Liver (tissue), 9 donors: ENCODE data around the gene HEPHL1. TPM values are rescaled to one million over a fixed set of nuclear protein-coding genes. Genes with fewer than 3 reads are reported as not detected.
A peak's percentile ranks its signal among the peaks of the same experiment; 100 is the strongest.

ENCODE experiments used
- DNase-seq: peaks from one replicate; pipeline ENCODE4 v3.0.0-alpha.2; 2017; ENCODE audit warnings: low spot score
- H3K27ac ChIP-seq, 2 donors: one replicate each; pipeline ENCODE4 v1.7.0; 2013; ENCODE audit warnings: inconsistent platforms in 2 of 2, low read length in 2 of 2, control low read depth in 1 of 2, low read depth in 1 of 2, mild to moderate bottlenecking in 1 of 2
- H3K27me3 ChIP-seq, 4 donors: one replicate each; pipeline versions ENCODE4 v1.6.1 to v1.7.0; 2013; ENCODE audit warnings: low read length in 3 of 4, inconsistent platforms in 1 of 4, mild to moderate bottlenecking in 1 of 4, moderate library complexity in 1 of 4; ENCODE audit not compliant: control insufficient read depth in 4 of 4, insufficient read depth in 4 of 4
- H3K36me3 ChIP-seq, 4 donors: one replicate each; pipeline versions ENCODE4 v1.6.1 to v1.7.0; 2013; ENCODE audit warnings: low read length in 3 of 4, mild to moderate bottlenecking in 3 of 4, low read depth in 1 of 4, moderate library complexity in 1 of 4; ENCODE audit not compliant: control insufficient read depth in 4 of 4, insufficient read depth in 3 of 4
- H3K4me1 ChIP-seq, 4 donors: one replicate each; pipeline versions ENCODE4 v1.6.1 to v1.7.0; 2013; ENCODE audit warnings: low read length in 3 of 4, mild to moderate bottlenecking in 3 of 4, moderate library complexity in 1 of 4; ENCODE audit not compliant: control insufficient read depth in 4 of 4, insufficient read depth in 4 of 4
- H3K4me3 ChIP-seq, 3 donors: one replicate each; pipeline versions ENCODE4 v1.6.1 to v1.7.0; 2013; ENCODE audit warnings: low read length in 3 of 3, control low read depth in 1 of 3, low read depth in 1 of 3, mild to moderate bottlenecking in 1 of 3
- H3K9ac ChIP-seq, 2 donors: one replicate each; pipeline ENCODE4 v1.7.0; 2013; ENCODE audit warnings: low read length in 2 of 2, mild to moderate bottlenecking in 2 of 2, moderate library complexity in 2 of 2, control low read depth in 1 of 2, low read depth in 1 of 2
- H3K9me3 ChIP-seq, 4 donors: one replicate each; pipeline versions ENCODE4 v1.6.1 to v1.7.0; 2013; ENCODE audit warnings: low read length in 3 of 4; ENCODE audit not compliant: control insufficient read depth in 4 of 4
- EGR1 ChIP-seq, 2 donors: IDR thresholded peaks; 2 replicates each; pipeline ENCODE4 v1.6.1; 2016 to 2018; ENCODE audit warnings: antibody characterized with exemption in 2 of 2, low read depth in 2 of 2
- FOXA1 ChIP-seq: IDR thresholded peaks from 2 replicates; pipeline ENCODE4 v1.6.1; 2016; ENCODE audit warnings: antibody characterized with exemption
- FOXA2 ChIP-seq: IDR thresholded peaks from 2 replicates; pipeline ENCODE4 v1.6.1; 2016; ENCODE audit warnings: antibody characterized with exemption
- GABPA ChIP-seq, 2 donors: IDR thresholded peaks in 1 of 2; conservative IDR thresholded peaks in 1 of 2; 2 replicates each; pipeline ENCODE4 v1.6.1; 2016; ENCODE audit warnings: antibody characterized with exemption in 2 of 2, mild to moderate bottlenecking in 1 of 2, moderate library complexity in 1 of 2
- HNF4A ChIP-seq, 2 donors: conservative IDR thresholded peaks; 2 replicates each; pipeline ENCODE4 v1.6.1; 2016; ENCODE audit warnings: antibody characterized with exemption in 2 of 2, mild to moderate bottlenecking in 2 of 2
- HNF4G ChIP-seq: IDR thresholded peaks from 2 replicates; pipeline ENCODE4 v1.6.1; 2016; ENCODE audit warnings: antibody characterized with exemption
- JUND ChIP-seq, 2 donors: IDR thresholded peaks; 2 replicates each; pipeline ENCODE4 v1.6.1; 2016; ENCODE audit warnings: antibody characterized with exemption in 2 of 2
- NR2F2 ChIP-seq: IDR thresholded peaks from 2 replicates; pipeline ENCODE4 v1.6.1; 2016; ENCODE audit warnings: antibody characterized with exemption
- RAD21 ChIP-seq, 2 donors: IDR thresholded peaks; 2 replicates each; pipeline ENCODE4 v1.6.1; 2016; ENCODE audit warnings: antibody characterized with exemption in 2 of 2, mild to moderate bottlenecking in 2 of 2
- REST ChIP-seq: IDR thresholded peaks from 2 replicates; pipeline ENCODE4 v1.6.1; 2016; ENCODE audit warnings: antibody characterized with exemption, mild to moderate bottlenecking
- RXRA ChIP-seq, 2 donors: IDR thresholded peaks; 2 replicates each; pipeline ENCODE4 v1.6.1; 2017 to 2018; ENCODE audit warnings: antibody characterized with exemption in 2 of 2, mild to moderate bottlenecking in 1 of 2
- SP1 ChIP-seq: IDR thresholded peaks from 2 replicates; pipeline ENCODE4 v1.6.1; 2018; ENCODE audit warnings: antibody characterized with exemption, mild to moderate bottlenecking
- TAF1 ChIP-seq: conservative IDR thresholded peaks from 2 replicates; pipeline ENCODE4 v1.6.1; 2016; ENCODE audit warnings: antibody characterized with exemption, mild to moderate bottlenecking
- YY1 ChIP-seq: IDR thresholded peaks from 2 replicates; pipeline ENCODE4 v1.6.1; 2016; ENCODE audit warnings: antibody characterized with exemption, mild to moderate bottlenecking
- WGBS: extraction: QIAGEN DNeasy Blood & Tissue Kit; methylation state at CpG from one replicate; pipeline ENCODE4 v1.1.7; 2013; 5-methylcytosine and 5-hydroxymethylcytosine counted together
- polyA plus RNA-seq, 2 donors: library from polyadenylated mRNA; stranded (reverse) in 1 of 2; unstranded in 1 of 2; fragments of 200-250 nt in 1 of 2; fragments of >200 nt in 1 of 2; fragmentation: Nextera tagmentation in 1 of 2; extraction: Ambion mirVana in 1 of 2; gene quantifications; one replicate each; pipeline versions ENCODE4 v1.2.1 to v1.2.3, GENCODE V29; 2013 to 2015
- total RNA-seq, 2 donors: library from RNA; depleted of rRNA; stranded (reverse); fragments of >200 nt; gene quantifications; one replicate each; pipeline ENCODE4 v1.2.3, GENCODE V29; 2014
- TF ChIP-seq, protein P1 (sequence below): IDR thresholded peaks from 2 replicates; pipeline ENCODE4 v1.6.1; 2016; ENCODE audit warnings: antibody characterized with exemption
- TF ChIP-seq, protein P2 (sequence below): fragments of 150-350 bp; IDR thresholded peaks from 2 replicates; pipeline ENCODE4 v1.5.1; 2017; ENCODE audit warnings: improper control_type of control experiment, low read depth, low read length; ENCODE audit not compliant: missing input control
- TF ChIP-seq, protein P3 (sequence below): IDR thresholded peaks from 2 replicates; pipeline ENCODE4 v1.6.1; 2016; ENCODE audit warnings: antibody characterized with exemption
- donor health status: healthy.
- donor health status: healthy.
- donor health status: healthy.
- donor health status: healthy.
- donor health status: healthy.

Gene HEPHL1
- total and polyA plus RNA-seq, 4 donors: 0.19 TPM; not detected in 3

DNA sequence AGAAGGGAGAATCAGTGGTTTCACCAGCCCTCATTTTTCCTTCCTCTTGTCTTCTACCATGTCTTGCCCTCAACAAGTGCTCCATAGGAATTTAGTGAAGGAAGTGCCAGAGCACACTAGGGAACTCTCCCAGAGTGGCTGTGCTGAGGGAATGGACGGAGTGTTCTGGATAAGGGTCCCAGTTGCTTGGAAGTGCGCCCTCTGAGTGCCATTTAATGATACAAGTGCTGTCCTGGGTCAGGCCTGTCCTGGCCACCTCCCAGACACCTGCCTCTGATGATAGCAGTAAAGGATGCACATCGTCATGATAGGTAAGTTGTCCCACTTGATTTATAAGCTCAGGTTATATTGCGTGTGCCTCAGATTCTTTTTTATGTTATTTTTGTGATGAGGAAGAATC is 112.6 kb downstream of the HEPHL1 start (continued):
- no peak for TF ChIP-seq REST
- TF ChIP-seq GABPA (IDR thresholded peaks at IDR 0.05 in 1 of 2, conservative IDR thresholded peaks at IDR 0.05 in 1 of 2): no peak
- TF ChIP-seq RXRA (IDR thresholded peaks at IDR 0.05): no peak

DNA sequence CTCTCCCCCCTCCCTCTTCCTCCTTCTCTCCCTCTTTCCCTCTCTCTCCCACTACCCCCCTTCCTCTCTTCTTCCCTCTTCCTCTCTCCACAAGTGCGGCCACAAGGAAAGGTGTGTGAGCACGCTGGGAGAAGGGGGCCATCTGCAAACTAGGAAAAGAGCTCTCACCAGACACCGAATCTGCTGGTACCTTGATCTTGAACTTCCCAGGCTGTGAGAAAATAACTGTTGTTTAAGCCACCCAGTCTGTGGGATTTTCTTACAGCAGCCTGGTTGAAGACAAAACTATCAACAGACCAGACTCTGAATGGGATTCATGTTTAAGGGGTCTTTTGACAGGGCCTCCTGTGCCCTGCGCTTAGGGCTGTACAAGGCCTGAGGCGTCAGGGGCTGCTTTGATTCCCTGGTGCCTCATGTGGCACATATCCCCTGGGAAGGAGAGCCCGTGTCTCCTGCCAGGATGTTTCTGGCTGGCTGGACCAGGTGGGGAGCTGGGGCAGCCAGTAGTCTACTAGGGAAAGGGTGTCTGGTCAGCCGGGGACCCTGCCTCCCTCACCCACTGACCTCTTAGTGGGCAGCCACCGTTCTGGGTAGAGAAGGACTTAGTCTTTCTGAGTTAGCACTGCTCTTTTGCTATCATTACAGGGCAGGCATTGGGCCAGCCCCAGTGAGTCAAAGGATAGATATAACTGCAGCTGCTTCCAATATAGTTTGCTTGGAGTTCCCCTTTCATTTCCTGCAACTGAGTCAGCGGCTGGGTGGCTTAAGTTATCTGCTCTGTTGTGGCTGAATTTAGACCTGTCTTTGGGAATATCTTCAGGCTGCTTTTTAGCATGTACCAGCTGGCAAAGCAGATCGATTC is 113.7 kb downstream of the HEPHL1 start:
- WGBS: 73% methylated on average over 10 of the region's 10 CpGs
- Histone ChIP-seq H3K36me3 (no peaks in the 10 kb centered on the region), H3K4me3 (no peak overlapping the region), H3K9me3 (no peaks in the 10 kb centered on the region), H3K27me3 (no peaks in the 10 kb centered on the region), H3K9ac (no peak overlapping the region), H3K4me1 (peaks cover 17 to 37% (median 26%) of the 10 kb centered on the region in 4 donors), H3K27ac (peak overlapping the region; percentile 16 to 58)
- no peak for TF ChIP-seq SP1
- no peak for TF ChIP-seq HNF4G
- no peak for TF ChIP-seq YY1
- TF ChIP-seq JUND (IDR thresholded peaks at IDR 0.05): peak in 1 of 2 donors; percentile 15
- no peak for DNase-seq

DNA sequence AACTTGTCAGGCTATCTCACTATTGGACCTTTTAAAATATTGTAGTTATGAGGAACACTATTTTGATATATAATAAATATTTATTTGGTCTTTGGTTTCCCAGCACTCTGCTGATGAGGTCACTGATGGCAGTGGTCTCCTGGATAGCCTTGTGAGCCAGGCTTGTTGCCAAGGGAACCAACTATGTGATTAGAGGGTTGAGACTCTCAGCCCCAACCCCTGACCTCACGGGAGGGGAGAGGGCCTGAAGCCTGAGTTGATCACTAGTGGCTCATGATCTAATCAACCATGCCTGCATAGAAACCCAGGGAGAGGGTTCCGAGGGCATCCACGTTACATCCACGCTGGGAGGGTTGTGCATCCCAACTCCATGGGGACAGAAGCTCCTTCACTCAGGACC is 118.3 kb downstream of the HEPHL1 start:
- no peaks in the 10 kb centered on the region for H3K27me3 ChIP-seq
- WGBS: 91% methylated on average over 4 of the region's 4 CpGs
- H3K27ac ChIP-seq: no peak overlapping the region
- H3K36me3 ChIP-seq: no peaks in the 10 kb centered on the region
- no peak for DNase-seq
- peaks cover 2 to 9% (median 2%) of the 10 kb centered on the region in 4 donors for H3K4me1 ChIP-seq
- H3K9me3 ChIP-seq: no peaks in the 10 kb centered on the region
- no peak overlapping the region for H3K4me3 ChIP-seq
- TF ChIP-seq, protein P1, sequence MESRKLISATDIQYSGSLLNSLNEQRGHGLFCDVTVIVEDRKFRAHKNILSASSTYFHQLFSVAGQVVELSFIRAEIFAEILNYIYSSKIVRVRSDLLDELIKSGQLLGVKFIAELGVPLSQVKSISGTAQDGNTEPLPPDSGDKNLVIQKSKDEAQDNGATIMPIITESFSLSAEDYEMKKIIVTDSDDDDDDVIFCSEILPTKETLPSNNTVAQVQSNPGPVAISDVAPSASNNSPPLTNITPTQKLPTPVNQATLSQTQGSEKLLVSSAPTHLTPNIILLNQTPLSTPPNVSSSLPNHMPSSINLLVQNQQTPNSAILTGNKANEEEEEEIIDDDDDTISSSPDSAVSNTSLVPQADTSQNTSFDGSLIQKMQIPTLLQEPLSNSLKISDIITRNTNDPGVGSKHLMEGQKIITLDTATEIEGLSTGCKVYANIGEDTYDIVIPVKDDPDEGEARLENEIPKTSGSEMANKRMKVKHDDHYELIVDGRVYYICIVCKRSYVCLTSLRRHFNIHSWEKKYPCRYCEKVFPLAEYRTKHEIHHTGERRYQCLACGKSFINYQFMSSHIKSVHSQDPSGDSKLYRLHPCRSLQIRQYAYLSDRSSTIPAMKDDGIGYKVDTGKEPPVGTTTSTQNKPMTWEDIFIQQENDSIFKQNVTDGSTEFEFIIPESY: no peak
- no peak for TF ChIP-seq HNF4G
- no peak for TF ChIP-seq RXRA (IDR thresholded peaks at IDR 0.05)
- no peak for TF ChIP-seq EGR1 (IDR thresholded peaks at IDR 0.05; ENCODE audit: low read depth in 2 of 2)
- no peak for TF ChIP-seq FOXA2
- no peak for TF ChIP-seq RAD21 (IDR thresholded peaks at IDR 0.05)
- TF ChIP-seq HNF4A (conservative IDR thresholded peaks at IDR 0.05): no peak
- no peak for TF ChIP-seq NR2F2
- TF ChIP-seq TAF1: no peak
- TF ChIP-seq, protein P2, sequence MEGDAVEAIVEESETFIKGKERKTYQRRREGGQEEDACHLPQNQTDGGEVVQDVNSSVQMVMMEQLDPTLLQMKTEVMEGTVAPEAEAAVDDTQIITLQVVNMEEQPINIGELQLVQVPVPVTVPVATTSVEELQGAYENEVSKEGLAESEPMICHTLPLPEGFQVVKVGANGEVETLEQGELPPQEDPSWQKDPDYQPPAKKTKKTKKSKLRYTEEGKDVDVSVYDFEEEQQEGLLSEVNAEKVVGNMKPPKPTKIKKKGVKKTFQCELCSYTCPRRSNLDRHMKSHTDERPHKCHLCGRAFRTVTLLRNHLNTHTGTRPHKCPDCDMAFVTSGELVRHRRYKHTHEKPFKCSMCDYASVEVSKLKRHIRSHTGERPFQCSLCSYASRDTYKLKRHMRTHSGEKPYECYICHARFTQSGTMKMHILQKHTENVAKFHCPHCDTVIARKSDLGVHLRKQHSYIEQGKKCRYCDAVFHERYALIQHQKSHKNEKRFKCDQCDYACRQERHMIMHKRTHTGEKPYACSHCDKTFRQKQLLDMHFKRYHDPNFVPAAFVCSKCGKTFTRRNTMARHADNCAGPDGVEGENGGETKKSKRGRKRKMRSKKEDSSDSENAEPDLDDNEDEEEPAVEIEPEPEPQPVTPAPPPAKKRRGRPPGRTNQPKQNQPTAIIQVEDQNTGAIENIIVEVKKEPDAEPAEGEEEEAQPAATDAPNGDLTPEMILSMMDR: no peak
- no peak for TF ChIP-seq FOXA1
- no peak for TF ChIP-seq JUND (IDR thresholded peaks at IDR 0.05)
- TF ChIP-seq, protein P3, sequence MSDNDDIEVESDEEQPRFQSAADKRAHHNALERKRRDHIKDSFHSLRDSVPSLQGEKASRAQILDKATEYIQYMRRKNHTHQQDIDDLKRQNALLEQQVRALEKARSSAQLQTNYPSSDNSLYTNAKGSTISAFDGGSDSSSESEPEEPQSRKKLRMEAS: no peak
- no peak for TF ChIP-seq REST
- no peak for TF ChIP-seq GABPA (IDR thresholded peaks at IDR 0.05 in 1 of 2, conservative IDR thresholded peaks at IDR 0.05 in 1 of 2)
- no peak for TF ChIP-seq YY1
- H3K9ac ChIP-seq: no peak overlapping the region
